HepG2 (cell line): ENCODE results near the gene ELK1. TPM values are rescaled to one million over a fixed set of nuclear protein-coding genes. Genes with fewer than 3 reads are reported as not detected.

Experiments
- ATAC-seq: fragments of 200-7000 bp; cut with Tn5 transposase; 3 replicates; pipeline ENCODE4 v1.9.1; 2020; ENCODE audit warnings: mild to moderate bottlenecking, moderate library complexity
- BruUV-seq: library from RNA; stranded (reverse); fragments of 400-500 nt; replicated peaks from 2 replicates; lab custom pipeline; 2021; lab: Mats Ljungman, UMichigan
- CTCF ChIA-PET: fragments of 300-600 bp; formaldehyde crosslinking; extraction: SDS; loops from one replicate; lab custom pipeline; 2021; ENCODE audit warnings: low total read pairs, inconsistent platforms, low intra/inter-chr PET ratio; lab: Yijun Ruan, JAX
- POLR2A ChIA-PET: fragments of 350-600 bp; sonication (Branson Sonifier 250); formaldehyde crosslinking; loops from one replicate; lab custom pipeline; 2020; ENCODE audit warnings: antibody characterized with exemption, inconsistent platforms; lab: Yijun Ruan, JAX
- DNase-seq: peaks from one replicate; pipeline ENCODE4 v3.0.0-alpha.2; 2015; ENCODE audit warnings: low spot score
- FAIRE-seq: peaks from 3 replicates; lab custom pipeline; 2011; peaks lifted over from hg19 to GRCh38; lab: Jason Lieb, UNC
- H2AFZ ChIP-seq: one replicate; pipeline ENCODE4 v1.6.1; 2011; ENCODE audit warnings: low read length, inconsistent platforms
- H3K27ac ChIP-seq: fragments of 300-600 bp; 3 replicates; pipeline ENCODE4 v1.8.0; 2011; ENCODE audit warnings: mixed run types, mild to moderate bottlenecking, mixed read lengths, low read length, inconsistent platforms; ENCODE audit not compliant: insufficient read depth; ENCODE audit errors: extremely low read length
- H3K27me3 ChIP-seq, 2 experiments: fragments of 200-600 bp in 1 of 2; 2 replicates in 1 of 2; 3 replicates in 1 of 2; pipeline versions ENCODE4 v1.6.0 to v1.8.0; 2011; ENCODE audit warnings: low read length in 2 of 2, mild to moderate bottlenecking in 2 of 2, moderate library complexity in 2 of 2, inconsistent platforms in 1 of 2; ENCODE audit not compliant: insufficient read depth in 2 of 2, control insufficient read depth in 1 of 2
- H3K36me3 ChIP-seq, 2 experiments: fragments of 200-600 bp in 1 of 2; replicated peaks in 1 of 2; 2 replicates in 1 of 2; 3 replicates in 1 of 2; pipeline versions ENCODE4 v1.5.1 to v1.8.0; 2011; ENCODE audit warnings: low read length in 2 of 2, inconsistent platforms in 1 of 2; ENCODE audit not compliant: insufficient read depth in 2 of 2, control insufficient read depth in 1 of 2
- H3K4me1 ChIP-seq: 2 replicates; pipeline ENCODE4 v1.5.1; 2012; ENCODE audit warnings: low read length, inconsistent platforms; ENCODE audit not compliant: insufficient read depth
- H3K4me2 ChIP-seq: 2 replicates; pipeline ENCODE4 v1.6.0; 2011; ENCODE audit warnings: low read depth, low read length, inconsistent platforms
- H3K4me3 ChIP-seq, 3 experiments: fragments of 200-600 bp in 1 of 3; sonication (generic), shearing (Covaris generic) in 1 of 3; replicated peaks in 1 of 3; 2 replicates each; pipeline ENCODE4 v1.5.1; 2011 to 2016; ENCODE audit warnings: low read length in 3 of 3, inconsistent platforms in 2 of 3, low read depth in 2 of 3, mild to moderate bottlenecking in 2 of 3, control low read depth in 1 of 3, mixed read lengths in 1 of 3; ENCODE audit not compliant: insufficient read depth in 1 of 3
- H3K79me2 ChIP-seq: one replicate; pipeline ENCODE4 v1.6.1; 2011; ENCODE audit warnings: low read length, inconsistent platforms; ENCODE audit not compliant: insufficient read depth
- H3K9ac ChIP-seq: 2 replicates; pipeline ENCODE4 v1.6.0; 2011; ENCODE audit warnings: mild to moderate bottlenecking, low read depth, low read length, inconsistent platforms; ENCODE audit not compliant: insufficient read depth
- H3K9me3 ChIP-seq: 2 replicates; pipeline ENCODE4 v1.5.1; 2012; ENCODE audit warnings: mild to moderate bottlenecking, low read length
- H4K20me1 ChIP-seq: 2 replicates; pipeline ENCODE4 v1.6.0; 2011; ENCODE audit warnings: inconsistent platforms, mild to moderate bottlenecking, low read length, moderate library complexity; ENCODE audit not compliant: insufficient read depth
- MAZ ChIP-seq, 2 experiments: sonication (generic) in 1 of 2; formaldehyde crosslinking in 1 of 2; IDR thresholded peaks; 2 replicates each; pipeline versions ENCODE4 v1.5.0 to v1.6.1; 2012 to 2020; ENCODE audit warnings: low read depth in 2 of 2, mild to moderate bottlenecking in 2 of 2, borderline replicate concordance in 1 of 2, improper control_type of control experiment in 1 of 2, low read length in 1 of 2, missing genetic modification reagents in 1 of 2, moderate library complexity in 1 of 2
- SMAD3 ChIP-seq: sonication (generic); formaldehyde crosslinking; IDR thresholded peaks from 2 replicates; pipeline ENCODE4 v1.4.0; 2020; ENCODE audit warnings: missing genetic modification reagents
- TOPORS ChIP-seq: sonication (generic); formaldehyde crosslinking; IDR thresholded peaks from 2 replicates; pipeline ENCODE4 v1.8.0; 2023; ENCODE audit warnings: mild to moderate bottlenecking, missing genetic modification reagents
- ZFP36L1 ChIP-seq: sonication (generic); formaldehyde crosslinking; IDR thresholded peaks from 2 replicates; pipeline ENCODE4 v1.8.0; 2022; ENCODE audit warnings: mild to moderate bottlenecking, missing genetic modification reagents, moderate library complexity
- ZNF260 ChIP-seq: sonication (generic); formaldehyde crosslinking; IDR thresholded peaks from 2 replicates; pipeline ENCODE4 v1.4.0; 2020; ENCODE audit warnings: missing genetic modification reagents, low read depth, mild to moderate bottlenecking, borderline replicate concordance
- ZSCAN20 ChIP-seq: sonication (generic); formaldehyde crosslinking; IDR thresholded peaks from 2 replicates; pipeline ENCODE4 v1.4.0; 2020; ENCODE audit warnings: missing genetic modification reagents, mild to moderate bottlenecking, borderline replicate concordance
- WGBS: methylation state at CpG from one replicate; pipeline ENCODE4 v1.1.6; 2017; ENCODE audit warnings: low lambda C conversion rate; 5-methylcytosine and 5-hydroxymethylcytosine counted together
- in situ Hi-C: cut with HindIII; loops from 2 replicates; pipeline ENCODE4 v1.10.0; 2017; ENCODE audit warnings: low pct_unique_long_range_greater_than_20kb; ENCODE audit not compliant: extremely low pct_ligation_motif_present
- intact Hi-C: fragments of 100-400 bp; cut with micrococcal nuclease; formaldehyde crosslinking; loops from one replicate; pipeline ENCODE4 v1.10.0; 2022; ENCODE audit not compliant: unreplicated experiment
- polyA plus RNA-seq, 8 experiments: library from polyadenylated mRNA; depleted of rRNA in 3 of 8; stranded (reverse) in 7 of 8; unstranded in 1 of 8; fragments of >200 nt; fragmentation: Illumina TruSeq in 4 of 8; extraction: Trizol in 4 of 8; gene quantifications; 2 replicates each; pipeline versions ENCODE4 v1.2.1 to v1.2.3, GENCODE V29; 2011 to 2016; ENCODE audit warnings: low read depth in 4 of 8, missing spikeins in 1 of 8, mixed read lengths in 1 of 8; ENCODE audit not compliant: insufficient read depth in 1 of 8
- total RNA-seq, 5 experiments: library from RNA; depleted of rRNA; stranded (reverse); fragments of >200 nt; fragmentation: Illumina TruSeq; extraction: Trizol; gene quantifications; 2 replicates each; pipeline ENCODE4 v1.2.3, GENCODE V29; 2016; ENCODE audit warnings: low read depth in 1 of 5
- TF ChIP-seq, protein P1 (sequence below): sonication (generic); formaldehyde crosslinking; IDR thresholded peaks from 2 replicates; pipeline ENCODE4 v1.4.0; 2020; ENCODE audit warnings: low read depth, missing genetic modification reagents

Gene ELK1
- total and polyA plus RNA-seq, 2 of the 13 experiments (the other 11 are each of a cell fraction or from before 2014, with no cell fraction given): 4.3 to 7.2 TPM

DNA sequence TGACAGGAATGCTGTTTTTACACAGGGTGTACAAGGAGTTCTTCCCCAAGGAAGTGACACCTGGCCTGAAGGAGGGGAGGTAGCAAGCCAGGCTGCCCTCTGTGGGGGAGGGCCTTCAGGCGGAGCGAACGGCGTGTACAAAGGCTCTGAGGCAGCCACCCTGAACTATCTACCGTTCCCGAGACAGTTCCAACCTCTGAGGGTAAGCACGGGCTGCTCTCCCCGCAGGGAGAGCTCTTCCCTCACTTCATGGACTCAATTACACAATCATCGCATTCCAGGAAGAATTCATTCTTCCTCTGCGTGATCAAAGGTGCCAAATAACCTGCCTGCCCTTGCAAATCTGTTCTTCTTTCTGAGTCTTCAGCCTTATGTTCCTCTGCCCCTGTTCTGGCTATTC lies 4.8 kb downstream of the ELK1 start:
- Histone ChIP-seq H3K9me3 (no peaks in the 10 kb centered on the region), H3K9ac (no peak overlapping the region), H3K27ac (no peak overlapping the region), H3K4me1 (no peaks in the 10 kb centered on the region), H2AFZ (no peak overlapping the region), H3K4me2 (no peak overlapping the region), H4K20me1 (no peaks in the 10 kb centered on the region), H3K36me3 (peaks cover 0 to 10% of the 10 kb centered on the region in 2 experiments; a peak in 3 of 5 replicates), H3K27me3 (no peaks in the 10 kb centered on the region), H3K4me3 (no peak overlapping the region), H3K79me2 (peaks cover 2% of the 10 kb centered on the region)
- FAIRE-seq (no peak), ATAC-seq (no peak), DNase-seq (no peak)
- TF ChIP-seq ZSCAN20 (CRISPR knock-in tag): no peak
- TF ChIP-seq, protein P1, sequence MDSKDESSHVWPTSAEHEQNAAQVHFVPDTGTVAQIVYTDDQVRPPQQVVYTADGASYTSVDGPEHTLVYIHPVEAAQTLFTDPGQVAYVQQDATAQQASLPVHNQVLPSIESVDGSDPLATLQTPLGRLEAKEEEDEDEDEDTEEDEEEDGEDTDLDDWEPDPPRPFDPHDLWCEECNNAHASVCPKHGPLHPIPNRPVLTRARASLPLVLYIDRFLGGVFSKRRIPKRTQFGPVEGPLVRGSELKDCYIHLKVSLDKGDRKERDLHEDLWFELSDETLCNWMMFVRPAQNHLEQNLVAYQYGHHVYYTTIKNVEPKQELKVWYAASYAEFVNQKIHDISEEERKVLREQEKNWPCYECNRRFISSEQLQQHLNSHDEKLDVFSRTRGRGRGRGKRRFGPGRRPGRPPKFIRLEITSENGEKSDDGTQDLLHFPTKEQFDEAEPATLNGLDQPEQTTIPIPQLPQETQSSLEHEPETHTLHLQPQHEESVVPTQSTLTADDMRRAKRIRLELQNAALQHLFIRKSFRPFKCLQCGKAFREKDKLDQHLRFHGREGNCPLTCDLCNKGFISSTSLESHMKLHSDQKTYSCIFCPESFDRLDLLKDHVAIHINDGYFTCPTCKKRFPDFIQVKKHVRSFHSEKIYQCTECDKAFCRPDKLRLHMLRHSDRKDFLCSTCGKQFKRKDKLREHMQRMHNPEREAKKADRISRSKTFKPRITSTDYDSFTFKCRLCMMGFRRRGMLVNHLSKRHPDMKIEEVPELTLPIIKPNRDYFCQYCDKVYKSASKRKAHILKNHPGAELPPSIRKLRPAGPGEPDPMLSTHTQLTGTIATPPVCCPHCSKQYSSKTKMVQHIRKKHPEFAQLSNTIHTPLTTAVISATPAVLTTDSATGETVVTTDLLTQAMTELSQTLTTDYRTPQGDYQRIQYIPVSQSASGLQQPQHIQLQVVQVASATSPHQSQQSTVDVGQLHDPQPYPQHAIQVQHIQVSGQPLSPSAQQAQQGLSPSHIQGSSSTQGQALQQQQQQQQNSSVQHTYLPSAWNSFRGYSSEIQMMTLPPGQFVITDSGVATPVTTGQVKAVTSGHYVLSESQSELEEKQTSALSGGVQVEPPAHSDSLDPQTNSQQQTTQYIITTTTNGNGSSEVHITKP (CRISPR knock-in tag): no peak
- TF ChIP-seq TOPORS (CRISPR knock-in tag): no peak
- no peak for TF ChIP-seq SMAD3 (CRISPR knock-in tag)
- no peak for TF ChIP-seq ZNF260 (CRISPR knock-in tag)
- no peak for TF ChIP-seq ZFP36L1 (CRISPR knock-in tag)
- no peak for TF ChIP-seq MAZ (IDR thresholded peaks at IDR 0.05; ENCODE audit: borderline replicate concordance, low read depth, low read length)
- TF ChIP-seq MAZ (CRISPR knock-in tag; IDR thresholded peaks at IDR 0.05; ENCODE audit: low read depth): no peak
- BruUV-seq: no TSS peak
- intact Hi-C loops: no loop called here
- WGBS: no CpG with 5 or more reads among the region's 10 CpGs
- ChIA-PET POLR2A (no interaction called here), CTCF (no interaction called here)
- in situ Hi-C loops: no loop called here
